Measurements from ENCODE around the gene ITGA1.
A peak's percentile ranks its signal among the peaks of the same experiment; 100 is the strongest.

ITGA1 gene

GRCh38 chr5:52779213-52779612, 8.5 kb upstream of the ITGA1 start:
- Histone ChIP-seq H3K27me3 (replicated peaks in 2 of 5; ENCODE audit: control insufficient read depth in 4 of 5, insufficient read depth in 5 of 5, low read length in 4 of 5) (no peaks in the 10 kb centered on the region), H3K4me1 (ENCODE audit: control extremely low read depth in 1 of 4, control insufficient read depth in 4 of 4, insufficient read depth in 4 of 4, low read length in 3 of 4) (peaks cover 0 to 4% (median 0%) of the 10 kb centered on the region in 4 experiments), H3K4me3 (ENCODE audit: control insufficient read depth in 1 of 7, extremely low read depth in 1 of 7, insufficient read depth in 4 of 7, low read depth in 2 of 7, low read length in 6 of 7) (no peak overlapping the region), H3K36me3 (ENCODE audit: control insufficient read depth in 4 of 4, insufficient read depth in 4 of 4, low read length in 3 of 4) (no peaks in the 10 kb centered on the region), H3K9me3 (ENCODE audit: control extremely low read depth in 1 of 5, control insufficient read depth in 4 of 5, insufficient read depth in 2 of 5, low read depth in 1 of 5, low read length in 4 of 5) (no peaks in the 10 kb centered on the region), H3K27ac (ENCODE audit: insufficient read depth in 1 of 2, low read depth in 1 of 2, low read length in 2 of 2, poor library complexity in 1 of 2, severe bottlenecking in 2 of 2) (no peak overlapping the region)
- ChIA-PET CTCF (no interaction called here), POLR2A (no interaction called here)
- no peak for DNase-seq

GRCh38 chr5:52783226-52783959, 4.3 kb upstream of the ITGA1 start:
- ChIA-PET POLR2A (interaction anchor here (0.7 kb wide), 1 partner anchor 54 kb away, joined by 4 read pairs; no protein-coding TSS in a partner anchor), CTCF (no interaction called here)
- Histone ChIP-seq H3K4me1 (ENCODE audit: control extremely low read depth in 1 of 4, control insufficient read depth in 4 of 4, insufficient read depth in 4 of 4, low read length in 3 of 4) (peaks cover 0 to 21% (median 14%) of the 10 kb centered on the region in 4 experiments), H3K27ac (ENCODE audit: insufficient read depth in 1 of 2, low read depth in 1 of 2, low read length in 2 of 2, poor library complexity in 1 of 2, severe bottlenecking in 2 of 2) (no peak overlapping the region), H3K9me3 (ENCODE audit: control extremely low read depth in 1 of 5, control insufficient read depth in 4 of 5, insufficient read depth in 2 of 5, low read depth in 1 of 5, low read length in 4 of 5) (no peaks in the 10 kb centered on the region), H3K4me3 (ENCODE audit: control insufficient read depth in 1 of 7, extremely low read depth in 1 of 7, insufficient read depth in 4 of 7, low read depth in 2 of 7, low read length in 6 of 7) (no peak overlapping the region), H3K27me3 (replicated peaks in 2 of 5; ENCODE audit: control insufficient read depth in 4 of 5, insufficient read depth in 5 of 5, low read length in 4 of 5) (peaks cover 0 to 11% (median 6%) of the 10 kb centered on the region in 5 experiments), H3K36me3 (ENCODE audit: control insufficient read depth in 4 of 4, insufficient read depth in 4 of 4, low read length in 3 of 4) (no peaks in the 10 kb centered on the region)
- 100% methylated on average over 1 of the region's 2 CpGs for WGBS (ENCODE audit: insufficient coverage)
- peak in 2 of 3 donors; percentile 19 to 30 for DNase-seq

DNA sequence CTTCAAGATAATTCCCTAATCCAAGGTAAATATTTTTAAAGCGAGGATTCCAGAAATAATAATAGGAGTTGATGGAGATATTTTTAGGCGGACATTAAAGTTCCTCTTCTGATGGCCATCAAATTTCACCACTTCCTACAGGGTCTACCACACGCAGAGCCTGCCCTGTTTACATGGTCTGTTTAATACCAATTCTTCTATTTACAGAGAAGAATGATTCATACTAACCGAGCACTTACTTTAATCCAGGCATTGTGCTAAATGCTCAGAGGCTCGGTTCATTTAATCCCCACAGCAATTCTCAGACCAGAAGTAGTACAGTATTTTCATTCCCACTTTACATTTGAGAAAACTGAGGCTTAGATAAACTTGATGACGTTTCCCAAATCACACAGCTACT, 3.0 kb upstream of the ITGA1 start:
- Histone ChIP-seq H3K27me3 (replicated peaks in 2 of 5; ENCODE audit: control insufficient read depth in 4 of 5, insufficient read depth in 5 of 5, low read length in 4 of 5) (peaks cover 0 to 20% (median 9%) of the 10 kb centered on the region in 5 experiments), H3K27ac (ENCODE audit: insufficient read depth in 1 of 2, low read depth in 1 of 2, low read length in 2 of 2, poor library complexity in 1 of 2, severe bottlenecking in 2 of 2) (no peak overlapping the region), H3K36me3 (ENCODE audit: control insufficient read depth in 4 of 4, insufficient read depth in 4 of 4, low read length in 3 of 4) (no peaks in the 10 kb centered on the region), H3K4me1 (ENCODE audit: control extremely low read depth in 1 of 4, control insufficient read depth in 4 of 4, insufficient read depth in 4 of 4, low read length in 3 of 4) (peaks cover 0 to 21% (median 15%) of the 10 kb centered on the region in 4 experiments), H3K4me3 (ENCODE audit: control insufficient read depth in 1 of 7, extremely low read depth in 1 of 7, insufficient read depth in 4 of 7, low read depth in 2 of 7, low read length in 6 of 7) (no peak overlapping the region), H3K9me3 (ENCODE audit: control extremely low read depth in 1 of 5, control insufficient read depth in 4 of 5, insufficient read depth in 2 of 5, low read depth in 1 of 5, low read length in 4 of 5) (no peaks in the 10 kb centered on the region)
- WGBS (ENCODE audit: insufficient coverage) = 42% methylated on average over 2 of the region's 6 CpGs
- DNase-seq = peak in 2 of 3 donors; percentile 24 to 26
- ChIA-PET CTCF (no interaction called here), POLR2A (no interaction called here)

DNA sequence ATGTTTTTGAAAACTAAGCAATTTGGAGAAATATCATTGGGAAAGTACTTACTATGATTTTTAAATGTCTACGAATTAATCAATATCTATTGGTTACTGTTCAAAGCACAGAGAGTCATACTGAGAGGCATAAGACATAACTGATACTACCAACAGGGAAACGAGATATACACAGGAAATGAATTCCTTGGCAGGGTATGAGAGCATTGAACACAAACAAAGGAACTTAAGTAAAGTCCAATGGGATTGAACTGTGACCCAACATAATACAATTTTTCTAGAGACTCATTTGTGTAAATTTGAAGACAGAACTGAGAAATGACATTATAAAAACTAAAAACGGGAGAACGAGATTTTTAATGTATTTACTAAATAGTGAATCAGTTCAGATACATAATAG, 1.3 kb upstream of the ITGA1 start:
- CTCF ChIA-PET = interaction anchor here (0.9 to 1.8 kb wide), 2 partner anchors 13 to 127 kb away, joined by 3 to 8 read pairs; no protein-coding TSS in a partner anchor
- POLR2A ChIA-PET = no interaction called here
- Histone ChIP-seq H3K4me3 (ENCODE audit: control insufficient read depth in 1 of 7, extremely low read depth in 1 of 7, insufficient read depth in 4 of 7, low read depth in 2 of 7, low read length in 6 of 7) (no peak overlapping the region), H3K9me3 (ENCODE audit: control extremely low read depth in 1 of 5, control insufficient read depth in 4 of 5, insufficient read depth in 2 of 5, low read depth in 1 of 5, low read length in 4 of 5) (no peaks in the 10 kb centered on the region), H3K27ac (ENCODE audit: insufficient read depth in 1 of 2, low read depth in 1 of 2, low read length in 2 of 2, poor library complexity in 1 of 2, severe bottlenecking in 2 of 2) (no peak overlapping the region), H3K27me3 (replicated peaks in 2 of 5; ENCODE audit: control insufficient read depth in 4 of 5, insufficient read depth in 5 of 5, low read length in 4 of 5) (peaks cover 0 to 20% (median 9%) of the 10 kb centered on the region in 5 experiments), H3K36me3 (ENCODE audit: control insufficient read depth in 4 of 4, insufficient read depth in 4 of 4, low read length in 3 of 4) (no peaks in the 10 kb centered on the region), H3K4me1 (ENCODE audit: control extremely low read depth in 1 of 4, control insufficient read depth in 4 of 4, insufficient read depth in 4 of 4, low read length in 3 of 4) (peaks cover 0 to 21% (median 15%) of the 10 kb centered on the region in 4 experiments)
- no peak for DNase-seq
- 50% methylated on average over 1 of the region's 4 CpGs for WGBS (ENCODE audit: insufficient coverage)

- ChIA-PET CTCF (interaction anchor here (0.7 to 1.8 kb wide), 6 partner anchors 11 to 126 kb away, joined by 3 to 8 read pairs (median 3); no protein-coding TSS in a partner anchor), POLR2A (interaction anchor here (1.1 kb wide), 1 partner anchor 39 kb away, joined by 3 read pairs; no protein-coding TSS in a partner anchor)
- 0% methylated on average over 4 of the region's 11 CpGs for WGBS (ENCODE audit: insufficient coverage)
- no peaks in the 10 kb centered on the region for H3K9me3 ChIP-seq (ENCODE audit: control extremely low read depth in 1 of 5, control insufficient read depth in 4 of 5, insufficient read depth in 2 of 5, low read depth in 1 of 5, low read length in 4 of 5)
- H3K4me3 ChIP-seq (ENCODE audit: control insufficient read depth in 1 of 7, extremely low read depth in 1 of 7, insufficient read depth in 4 of 7, low read depth in 2 of 7, low read length in 6 of 7) = peak overlapping the region in 6 of 7 experiments; percentile 32 to 81 (median 70)
- no peaks in the 10 kb centered on the region for H3K36me3 ChIP-seq (ENCODE audit: control insufficient read depth in 4 of 4, insufficient read depth in 4 of 4, low read length in 3 of 4)
- peak in 2 of 3 donors; percentile 14 to 33 for DNase-seq
- H3K27me3 ChIP-seq (replicated peaks in 2 of 5; ENCODE audit: control insufficient read depth in 4 of 5, insufficient read depth in 5 of 5, low read length in 4 of 5) = peaks cover 0 to 20% (median 9%) of the 10 kb centered on the region in 5 experiments
- H3K27ac ChIP-seq (ENCODE audit: insufficient read depth in 1 of 2, low read depth in 1 of 2, low read length in 2 of 2, poor library complexity in 1 of 2, severe bottlenecking in 2 of 2) = no peak overlapping the region
- H3K4me1 ChIP-seq (ENCODE audit: control extremely low read depth in 1 of 4, control insufficient read depth in 4 of 4, insufficient read depth in 4 of 4, low read length in 3 of 4) = peaks cover 0 to 21% (median 15%) of the 10 kb centered on the region in 4 experiments
Observed at GRCh38 chr5:52786949-52787599, 642 bp upstream of the ITGA1 start.

DNA sequence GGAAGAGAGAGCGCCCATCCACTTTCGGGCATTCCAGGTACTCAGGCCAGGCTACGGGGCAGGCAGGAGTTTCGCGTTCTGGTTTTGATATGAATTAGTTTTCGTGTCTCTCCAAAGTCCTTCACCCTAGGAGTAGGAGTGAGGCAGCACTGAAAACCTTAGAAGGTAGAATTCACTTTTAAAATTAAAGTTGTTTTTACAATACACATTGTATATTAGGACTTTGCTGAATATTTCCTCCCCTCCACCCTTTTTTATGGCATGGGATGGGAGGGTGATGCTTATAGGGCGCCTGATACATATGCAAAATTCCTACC, 747 bp downstream of the ITGA1 start:
- Histone ChIP-seq H3K36me3 (ENCODE audit: control insufficient read depth in 4 of 4, insufficient read depth in 4 of 4, low read length in 3 of 4) (no peaks in the 10 kb centered on the region), H3K27me3 (replicated peaks in 2 of 5; ENCODE audit: control insufficient read depth in 4 of 5, insufficient read depth in 5 of 5, low read length in 4 of 5) (peaks cover 0 to 20% (median 9%) of the 10 kb centered on the region in 5 experiments), H3K4me1 (ENCODE audit: control extremely low read depth in 1 of 4, control insufficient read depth in 4 of 4, insufficient read depth in 4 of 4, low read length in 3 of 4) (peaks cover 0 to 21% (median 15%) of the 10 kb centered on the region in 4 experiments), H3K4me3 (ENCODE audit: control insufficient read depth in 1 of 7, extremely low read depth in 1 of 7, insufficient read depth in 4 of 7, low read depth in 2 of 7, low read length in 6 of 7) (peak overlapping the region in 6 of 7 experiments; percentile 66 to 81 (median 70)), H3K9me3 (ENCODE audit: control extremely low read depth in 1 of 5, control insufficient read depth in 4 of 5, insufficient read depth in 2 of 5, low read depth in 1 of 5, low read length in 4 of 5) (no peaks in the 10 kb centered on the region), H3K27ac (ENCODE audit: insufficient read depth in 1 of 2, low read depth in 1 of 2, low read length in 2 of 2, poor library complexity in 1 of 2, severe bottlenecking in 2 of 2) (no peak overlapping the region)
- DNase-seq = no peak
- WGBS (ENCODE audit: insufficient coverage) = 7% methylated on average over 2 of the region's 7 CpGs
- CTCF ChIA-PET = interaction anchor here (1.1 to 1.4 kb wide), 4 partner anchors 11 to 93 kb away, joined by 3 to 5 read pairs (median 3); no protein-coding TSS in a partner anchor
- POLR2A ChIA-PET = interaction anchor here (1.1 kb wide), 1 partner anchor 37 kb away, joined by 3 read pairs; no protein-coding TSS in a partner anchor

DNA sequence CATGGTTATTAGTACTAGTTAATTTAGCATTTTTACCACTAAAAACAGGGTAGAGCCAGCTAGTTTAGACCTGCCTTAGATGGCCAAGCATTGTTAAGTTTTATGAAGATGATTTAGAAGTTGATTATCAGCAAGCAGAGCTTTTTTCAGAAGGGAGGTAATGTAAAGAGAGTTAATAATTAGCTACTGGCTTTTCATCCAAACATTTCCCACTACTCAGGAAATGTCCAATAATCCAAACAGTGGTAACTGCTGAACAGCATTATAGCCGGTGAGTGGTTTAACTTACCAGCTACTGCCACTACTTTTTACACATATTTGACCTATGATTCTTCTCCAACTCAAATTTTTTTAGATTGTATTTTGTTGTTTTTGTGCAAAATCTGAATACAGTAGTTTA, 1.7 kb downstream of the ITGA1 start:
- no peak overlapping the region for H3K27ac ChIP-seq (ENCODE audit: insufficient read depth in 1 of 2, low read depth in 1 of 2, low read length in 2 of 2, poor library complexity in 1 of 2, severe bottlenecking in 2 of 2)

More for the DNA sequence above, 1.7 kb downstream of the ITGA1 start:
- POLR2A ChIA-PET = no interaction called here
- CTCF ChIA-PET = interaction anchor here (0.8 to 1.1 kb wide), 2 partner anchors 10 to 12 kb away, joined by 3 to 5 read pairs; no protein-coding TSS in a partner anchor
- Histone ChIP-seq H3K36me3 (ENCODE audit: control insufficient read depth in 4 of 4, insufficient read depth in 4 of 4, low read length in 3 of 4) (no peaks in the 10 kb centered on the region), H3K4me3 (ENCODE audit: control insufficient read depth in 1 of 7, extremely low read depth in 1 of 7, insufficient read depth in 4 of 7, low read depth in 2 of 7, low read length in 6 of 7) (no peak overlapping the region), H3K27me3 (replicated peaks in 2 of 5; ENCODE audit: control insufficient read depth in 4 of 5, insufficient read depth in 5 of 5, low read length in 4 of 5) (peaks cover 0 to 20% (median 9%) of the 10 kb centered on the region in 5 experiments), H3K9me3 (ENCODE audit: control extremely low read depth in 1 of 5, control insufficient read depth in 4 of 5, insufficient read depth in 2 of 5, low read depth in 1 of 5, low read length in 4 of 5) (no peaks in the 10 kb centered on the region), H3K4me1 (ENCODE audit: control extremely low read depth in 1 of 4, control insufficient read depth in 4 of 4, insufficient read depth in 4 of 4, low read length in 3 of 4) (peaks cover 0 to 21% (median 13%) of the 10 kb centered on the region in 4 experiments)
- no peak for DNase-seq
- no CpG with 5 or more reads among the region's 1 CpG for WGBS (ENCODE audit: insufficient coverage)
